ENCODE measurements around the gene LIM2.

LIM2 gene

DNA sequence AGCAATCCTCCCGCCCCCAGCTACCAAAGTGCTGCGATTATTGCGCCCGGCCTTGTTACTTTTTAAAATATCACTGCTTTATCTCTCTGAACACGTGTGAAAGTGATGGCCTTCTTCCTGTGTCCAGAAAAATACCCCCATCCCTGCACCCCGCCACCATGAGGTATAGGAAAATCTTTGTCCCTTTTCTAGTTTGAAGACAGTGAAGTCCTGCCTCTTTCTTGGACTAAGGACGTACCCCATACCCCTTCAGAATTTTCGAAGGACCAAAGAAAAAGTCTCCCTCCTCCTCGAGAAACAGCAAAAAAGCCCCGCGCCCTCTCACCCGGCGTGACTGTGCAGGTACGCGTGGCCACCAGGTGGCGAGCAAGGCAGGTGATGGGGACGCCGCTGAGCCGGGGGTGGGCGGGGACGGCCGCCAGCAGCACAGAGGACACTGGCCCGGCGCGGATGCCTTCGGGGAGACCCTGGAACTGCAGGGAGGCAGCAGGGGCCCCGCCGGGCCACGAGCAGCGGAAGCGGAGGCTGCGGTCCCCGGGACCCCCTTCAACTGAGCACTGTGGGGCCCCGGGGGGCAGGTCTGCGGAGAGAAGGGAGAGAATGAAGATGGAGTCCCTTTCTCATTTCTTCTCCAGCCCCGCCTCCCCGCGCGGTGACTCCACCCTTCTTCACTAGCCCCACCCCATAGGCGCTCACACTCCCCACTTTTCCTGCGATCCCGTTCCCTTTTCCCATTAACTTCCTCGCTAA lies 49.0 kb downstream of the LIM2 start:
- peak; percentile 78 for DNase-seq

DNA sequence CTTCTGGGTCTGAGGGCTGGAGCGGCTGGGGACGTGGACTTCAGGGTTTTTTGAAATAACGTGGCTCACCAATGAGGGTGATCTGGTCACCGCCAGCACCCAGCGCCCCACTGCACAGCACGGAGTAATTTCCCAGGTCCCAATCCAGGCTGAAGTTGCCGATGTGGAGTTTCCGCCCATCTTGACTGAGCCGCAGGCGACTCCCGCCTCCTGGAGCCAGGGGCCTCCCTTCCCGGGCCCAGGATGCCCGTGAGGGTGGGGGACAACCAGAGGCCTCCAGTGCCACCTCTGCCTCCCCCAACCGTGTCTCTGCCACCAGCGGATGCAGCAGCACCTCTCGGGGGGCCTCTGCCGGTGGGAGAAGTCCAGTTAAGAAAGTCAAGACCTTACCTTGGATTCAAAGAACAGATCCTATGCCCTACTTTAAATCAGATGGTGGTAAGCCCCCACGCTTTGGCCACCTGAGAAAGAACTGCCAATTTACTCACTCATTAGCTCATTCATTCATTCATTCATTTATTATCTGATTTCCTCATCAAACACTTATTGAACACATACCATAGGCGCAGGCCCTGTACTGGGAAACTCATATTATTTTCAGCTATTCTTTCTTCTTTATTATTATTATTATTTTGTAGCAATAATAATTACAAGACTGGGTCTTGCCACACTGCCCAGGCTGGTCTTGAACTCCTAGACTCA lies 49.8 kb downstream of the LIM2 start:
- DNase-seq: no peak

DNA sequence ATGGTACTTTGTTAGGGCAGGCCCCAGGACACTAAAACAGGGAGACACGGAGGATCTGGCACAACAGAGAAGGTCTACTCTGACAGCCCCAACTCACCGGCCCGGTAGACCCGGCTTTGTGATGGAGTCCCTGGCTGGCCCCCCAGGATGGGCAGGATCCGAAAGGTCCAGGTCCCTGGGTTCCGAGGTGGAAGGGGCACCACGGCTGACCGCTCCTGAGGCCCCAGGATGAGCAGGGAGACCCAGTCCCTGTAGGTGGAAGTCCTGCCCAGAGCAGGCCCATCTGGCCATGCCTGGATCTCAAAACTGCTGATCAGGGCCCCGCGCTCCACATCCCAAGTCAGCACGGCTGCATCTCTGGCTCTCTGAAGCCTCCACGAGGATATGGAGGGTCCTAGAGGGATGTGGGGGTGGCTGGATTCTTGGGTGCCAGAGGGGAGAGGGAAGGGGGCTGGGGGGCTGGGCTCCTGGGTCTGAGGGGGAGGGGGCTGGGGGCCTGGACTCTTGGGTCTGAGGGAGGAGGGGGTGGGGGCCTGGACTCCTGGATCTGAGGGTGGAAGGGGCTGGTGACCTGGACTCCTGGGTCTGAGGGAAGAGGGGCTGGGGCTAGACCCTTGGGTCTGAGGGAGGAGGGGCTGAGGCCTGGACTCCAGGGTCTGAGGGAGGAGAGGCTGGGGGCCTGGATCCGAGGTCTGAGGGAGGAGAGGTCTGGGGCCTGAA lies 50.5 kb downstream of the LIM2 start:
- DNase-seq: no peak

DNA sequence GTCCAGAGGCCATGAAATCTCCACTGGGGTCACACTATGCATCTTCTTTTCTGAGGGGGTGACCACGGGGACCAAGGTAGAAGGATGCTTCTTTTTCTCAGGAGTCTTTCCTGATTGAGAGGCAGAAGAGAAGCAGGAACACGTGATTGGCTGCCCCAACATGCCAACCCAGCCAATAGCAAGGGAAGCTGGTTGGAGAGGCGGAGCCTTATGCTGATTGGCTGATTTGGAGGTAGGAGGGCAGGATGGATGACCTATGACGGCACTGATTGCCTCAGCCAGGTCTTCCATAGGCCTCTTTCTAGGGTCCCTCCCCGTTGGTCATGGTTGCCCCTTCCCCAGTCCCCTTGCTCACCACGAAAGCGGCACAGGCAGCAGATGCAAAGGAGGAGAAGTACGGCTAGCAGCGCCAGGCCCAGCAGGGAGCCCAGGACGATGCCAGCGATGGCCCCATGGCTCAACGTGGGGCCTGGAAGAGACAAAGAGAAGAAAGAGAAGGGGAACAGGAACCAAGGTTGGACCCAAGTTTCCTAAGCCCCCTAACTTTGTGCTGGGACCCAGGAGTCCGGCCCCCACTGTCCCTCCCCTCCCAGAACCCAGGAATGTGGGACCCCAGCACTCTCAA lies 53.8 kb downstream of the LIM2 start:
- DNase-seq: no peak

DNA sequence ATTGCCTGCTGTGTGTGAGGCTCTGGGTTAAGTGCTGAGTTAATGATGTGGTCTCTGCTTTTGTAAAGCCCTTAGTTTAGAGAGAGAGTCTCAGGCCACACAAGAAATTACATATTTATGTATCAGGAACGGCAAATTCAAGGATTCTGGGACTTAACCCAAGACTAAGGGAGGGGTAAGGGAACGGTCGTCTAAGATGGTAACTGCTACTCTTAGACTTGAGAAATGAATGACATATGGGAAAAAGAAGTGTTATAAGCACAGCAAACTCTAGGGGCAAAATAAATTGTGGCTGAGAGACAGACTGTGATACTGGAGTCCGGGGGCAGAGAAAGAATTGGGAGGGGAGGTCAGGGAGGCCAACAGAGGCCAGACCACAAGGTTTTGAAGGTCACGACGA lies 56.1 kb downstream of the LIM2 start:
- no peak for DNase-seq

DNA sequence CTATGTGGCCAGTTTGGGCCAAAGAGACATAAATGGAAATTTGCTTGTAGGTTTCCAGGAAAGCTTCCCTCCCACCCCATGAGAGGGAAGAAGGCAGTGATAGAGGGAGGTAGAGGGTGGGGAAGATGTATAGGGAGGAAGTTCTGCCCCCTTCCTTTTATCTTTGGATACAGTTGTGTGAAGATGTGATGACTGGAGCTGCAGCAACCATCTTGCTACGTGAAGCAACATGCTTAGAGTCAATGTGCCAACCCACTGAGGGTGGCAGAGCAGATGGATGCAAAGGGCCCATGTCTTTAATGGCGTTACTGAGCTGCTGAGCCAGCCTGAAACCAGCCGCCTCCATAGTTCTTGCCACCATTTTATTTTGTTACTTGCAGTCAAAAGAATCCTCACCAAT lies 56.6 kb downstream of the LIM2 start:
- no peak for DNase-seq

DNA sequence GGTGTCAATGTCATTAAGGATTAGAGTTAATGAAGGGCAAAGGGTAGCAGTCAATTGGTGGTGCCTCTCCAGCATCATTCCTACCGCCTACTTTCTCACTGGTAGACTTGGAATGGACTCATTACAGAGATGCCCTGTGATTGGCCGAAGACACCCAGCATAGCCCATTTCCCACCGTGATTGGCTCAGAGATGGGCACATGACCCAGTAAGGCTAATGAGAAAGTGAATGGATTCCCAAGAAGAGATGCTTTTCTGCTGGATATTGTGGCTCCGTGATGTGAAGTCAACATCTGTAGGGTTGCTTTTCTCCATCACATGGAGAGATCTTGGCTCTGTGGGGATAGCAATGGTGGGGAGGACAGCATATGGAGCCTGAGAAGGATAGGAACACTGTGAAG lies 57.4 kb downstream of the LIM2 start:
- DNase-seq: no peak

All from effector CD4-positive, alpha-beta T cell (primary cell).